ENCODE results near the gene ATP1B2.

- no peak for TF ChIP-seq RAD21 (conservative IDR thresholded peaks at IDR 0.05 in 1 of 2, IDR thresholded peaks at IDR 0.05 in 1 of 2)
- TF ChIP-seq, protein P1, sequence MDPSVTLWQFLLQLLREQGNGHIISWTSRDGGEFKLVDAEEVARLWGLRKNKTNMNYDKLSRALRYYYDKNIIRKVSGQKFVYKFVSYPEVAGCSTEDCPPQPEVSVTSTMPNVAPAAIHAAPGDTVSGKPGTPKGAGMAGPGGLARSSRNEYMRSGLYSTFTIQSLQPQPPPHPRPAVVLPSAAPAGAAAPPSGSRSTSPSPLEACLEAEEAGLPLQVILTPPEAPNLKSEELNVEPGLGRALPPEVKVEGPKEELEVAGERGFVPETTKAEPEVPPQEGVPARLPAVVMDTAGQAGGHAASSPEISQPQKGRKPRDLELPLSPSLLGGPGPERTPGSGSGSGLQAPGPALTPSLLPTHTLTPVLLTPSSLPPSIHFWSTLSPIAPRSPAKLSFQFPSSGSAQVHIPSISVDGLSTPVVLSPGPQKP (IDR thresholded peaks at IDR 0.05; ENCODE audit: low read depth, low read length), result no peak
These were observed 4.8 kb downstream of the ATP1B2 start for GRCh38 chr17:7655541-7655840.

All from A549 (cell line).